CD4-positive, alpha-beta T cell treated with Interleukin-15 for 4 hours (primary cell): ENCODE measurements around the gene BPHL.
"Not testable (repeated sequence)": the region's sequence is repeated elsewhere in the genome, so short reads cannot be mapped to it uniquely, and the experiment has no call there.

Source experiments
- DNase-seq: peaks from one replicate; pipeline ENCODE4 v3.0.0-alpha.2; 2020; ENCODE audit warnings: low spot score

Gene BPHL

DNA sequence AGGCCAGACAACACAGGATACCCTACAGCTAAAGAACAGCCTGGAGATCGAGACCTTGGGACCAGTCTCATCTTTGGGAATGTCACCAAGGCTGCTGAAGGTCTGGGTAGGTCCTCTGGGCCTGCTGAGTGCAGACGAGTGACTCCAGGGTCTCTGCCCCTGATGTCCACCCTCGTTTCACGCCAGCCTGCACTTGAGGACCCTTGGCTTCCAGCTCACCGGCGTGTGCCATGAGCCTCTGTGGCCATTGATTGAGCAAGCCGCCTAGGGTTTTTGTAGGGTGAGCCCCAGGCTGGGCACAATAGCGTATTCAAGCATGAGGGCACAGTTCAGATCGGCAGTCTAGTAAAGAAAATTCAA is 4.3 kb downstream of the BPHL start:
- no peak for DNase-seq

GRCh38 chr6:3124667-3125066 is 6.2 kb downstream of the BPHL start:
- DNase-seq = no peak

- no peak for DNase-seq
Observed at GRCh38 chr6:3125815-3126214, 7.3 kb downstream of the BPHL start.

- DNase-seq = no peak
Observed at GRCh38 chr6:3128356-3129108, 10.0 kb downstream of the BPHL start.

GRCh38 chr6:3131695-3132094 is 13.2 kb downstream of the BPHL start:
- DNase-seq = no peak

- no peak for DNase-seq
Observed at GRCh38 chr6:3133515-3133914, 15.0 kb downstream of the BPHL start.

DNA sequence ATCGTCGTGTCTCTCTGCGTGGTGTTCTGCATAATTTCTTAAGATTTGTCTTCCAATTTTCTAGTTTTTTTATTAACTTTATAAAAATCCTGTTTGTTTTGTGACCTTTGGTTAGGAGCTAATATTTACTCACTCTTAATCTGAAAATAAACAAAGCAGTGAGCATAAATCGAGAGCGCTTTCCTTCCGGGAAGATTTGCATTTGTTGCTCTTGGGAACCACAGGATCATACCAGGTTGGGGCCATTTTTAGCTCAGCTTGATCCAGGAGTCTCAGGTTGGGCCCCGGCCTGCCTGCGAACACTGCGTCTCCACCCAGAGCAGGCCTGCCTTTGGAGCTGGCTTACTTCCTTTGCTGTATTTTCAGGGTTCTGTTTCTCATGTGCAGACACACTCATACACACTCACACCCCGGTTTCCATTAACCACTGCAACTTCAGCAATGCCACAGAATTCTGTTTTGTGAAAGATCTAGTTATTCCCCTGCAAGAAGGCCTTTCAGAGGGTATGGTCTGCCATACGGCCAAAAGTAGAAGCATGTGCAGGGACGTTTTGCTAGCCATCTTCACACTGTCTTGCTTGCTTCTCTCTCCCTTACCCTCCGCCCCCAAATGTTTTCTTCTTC is 17.3 kb downstream of the BPHL start:
- DNase-seq = no peak

GRCh38 chr6:3136292-3137011 is 17.9 kb downstream of the BPHL start:
- no peak for DNase-seq

- DNase-seq = no peak
Observed at GRCh38 chr6:3137057-3137777, 18.7 kb downstream of the BPHL start.

DNA sequence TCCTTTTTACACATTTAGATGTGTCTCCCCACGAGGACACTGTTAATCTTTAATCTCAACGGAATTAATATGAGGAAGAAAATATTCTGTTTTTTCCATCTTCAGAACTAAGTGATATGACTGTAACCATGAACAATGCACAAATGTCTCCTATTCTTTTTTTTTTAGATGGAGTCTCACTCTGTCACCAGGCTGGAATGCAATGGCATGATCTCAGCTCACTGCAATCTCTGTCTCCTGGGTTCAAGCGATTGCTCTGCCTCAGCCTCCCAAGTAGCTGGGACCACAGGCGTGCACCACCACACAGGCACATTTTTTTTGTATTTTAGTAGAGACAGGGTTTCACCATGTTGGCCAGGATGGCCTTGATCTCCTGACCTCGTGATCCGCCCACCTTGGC is 19.4 kb downstream of the BPHL start:
- not testable (repeated sequence) for DNase-seq

DNA sequence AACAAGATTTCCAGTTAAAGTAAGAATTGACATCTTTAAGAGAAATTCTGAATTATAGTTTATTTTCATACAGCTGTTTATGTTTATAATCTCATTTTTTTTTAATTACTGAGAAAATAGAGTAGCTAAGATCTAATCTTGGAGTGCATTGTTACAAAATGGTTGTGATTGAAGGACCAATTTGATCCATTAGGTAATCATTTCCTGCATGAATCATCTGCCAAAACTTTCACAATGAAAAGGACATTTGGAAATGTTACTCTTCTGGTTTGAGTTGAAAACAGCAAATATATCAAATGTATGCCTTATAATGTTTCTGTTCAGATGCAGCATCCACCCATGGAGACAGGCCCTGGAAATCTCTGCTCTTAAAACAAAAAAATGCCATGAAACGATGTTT is 19.8 kb downstream of the BPHL start:
- no peak for DNase-seq

GRCh38 chr6:3139090-3139903 is 20.8 kb downstream of the BPHL start:
- no peak for DNase-seq

- DNase-seq = no peak
Observed at GRCh38 chr6:3140201-3140600, 21.7 kb downstream of the BPHL start.

GRCh38 chr6:3142536-3142935 is 24.0 kb downstream of the BPHL start:
- DNase-seq = no peak

- DNase-seq = no peak
Observed at GRCh38 chr6:3143158-3143557, 24.6 kb downstream of the BPHL start.

GRCh38 chr6:3144571-3144970 is 26.1 kb downstream of the BPHL start:
- no peak for DNase-seq

GRCh38 chr6:3147914-3148757 is 29.6 kb downstream of the BPHL start:
- DNase-seq = no peak

DNA sequence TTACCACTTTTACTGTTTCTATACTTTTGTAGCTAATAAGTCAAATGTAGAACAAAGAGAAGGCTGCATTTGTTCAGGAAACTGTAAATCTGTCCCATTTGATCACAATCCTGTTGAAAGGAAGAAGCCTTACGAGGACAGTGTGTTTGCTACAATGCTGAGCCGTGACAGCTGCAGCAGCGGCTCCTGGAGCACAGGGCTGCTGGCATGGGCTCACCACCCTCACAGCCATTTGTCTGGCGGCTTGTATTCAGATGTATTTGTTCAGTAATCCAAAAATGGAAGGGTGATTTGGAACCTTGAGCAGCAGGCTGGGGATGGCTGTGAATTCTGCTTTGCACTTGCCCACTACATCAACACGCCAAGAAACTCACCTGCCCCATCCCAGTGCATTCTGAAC is 33.2 kb downstream of the BPHL start:
- DNase-seq = no peak

- no peak for DNase-seq
Observed at GRCh38 chr6:3152689-3153088, 34.2 kb downstream of the BPHL start.

DNA sequence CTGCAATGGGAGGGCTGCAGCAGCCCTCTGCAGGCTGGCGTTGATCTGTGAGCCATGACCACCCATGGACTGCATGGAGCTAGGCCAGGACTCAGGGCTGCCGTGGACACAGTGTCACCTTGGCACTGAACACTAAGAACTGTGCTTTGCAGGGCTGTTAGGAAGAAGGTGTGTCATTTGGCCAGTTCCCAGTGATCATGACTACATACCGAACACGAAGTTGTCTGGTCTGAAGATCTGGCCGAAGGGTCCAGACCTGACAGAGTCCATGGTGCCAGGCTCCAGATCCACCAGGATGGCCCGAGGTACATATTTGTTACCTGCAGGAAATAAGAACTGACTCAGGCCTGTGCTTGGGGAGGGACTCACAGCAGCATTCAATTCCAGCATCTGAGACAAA is 36.9 kb downstream of the BPHL start:
- not testable (repeated sequence) for DNase-seq
